GM12872 (cell line): ENCODE results near the gene EEFSEC.
A peak's percentile ranks its signal among the peaks of the same experiment; 100 is the strongest.

Experiments used
- CTCF ChIP-seq: IDR thresholded peaks from 3 replicates; pipeline ENCODE4 v1.5.1; 2011; ENCODE audit warnings: low read depth, mild to moderate bottlenecking, low read length, moderate library complexity; ENCODE audit not compliant: insufficient read depth

Gene EEFSEC

DNA sequence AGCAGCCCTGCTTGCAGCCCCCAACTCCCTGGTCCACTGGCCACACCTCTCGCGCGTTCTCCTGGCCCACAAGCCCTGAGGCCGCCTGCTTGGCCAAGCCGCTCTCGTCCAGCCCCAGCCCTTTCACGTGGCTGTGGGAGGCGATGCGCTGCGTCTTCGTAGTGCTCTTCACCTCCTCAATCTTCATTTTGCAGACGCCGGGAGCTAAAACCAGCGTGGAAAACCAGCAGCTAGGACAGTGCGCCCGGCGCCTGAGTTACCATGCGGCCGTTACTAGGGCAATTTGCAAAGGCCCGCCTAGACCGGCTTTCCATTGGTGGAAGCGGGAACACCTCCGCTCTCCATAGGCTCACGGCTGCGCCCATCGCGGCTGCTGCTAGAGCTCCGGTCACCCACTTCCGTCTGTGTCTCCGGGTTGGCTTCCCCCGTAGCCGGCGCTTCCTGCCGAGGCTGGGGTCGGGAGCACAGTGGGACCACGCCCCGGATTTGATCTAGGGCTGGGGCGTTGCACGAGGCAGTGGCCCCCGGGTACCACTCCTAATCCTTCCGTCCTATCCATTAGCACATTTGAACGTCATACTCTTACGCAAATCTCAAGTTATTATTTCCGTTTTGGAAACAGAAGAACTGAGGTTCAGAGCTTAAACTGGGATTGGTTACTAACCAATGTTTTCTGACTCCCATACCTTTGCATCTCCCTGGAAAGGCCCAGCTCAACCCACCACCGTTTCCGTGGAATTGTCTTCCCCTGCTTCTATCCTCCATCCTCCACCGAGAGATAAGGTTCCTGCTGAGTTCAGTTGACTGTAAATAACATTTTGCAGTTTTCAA is 29.5 kb upstream of the EEFSEC start, which contains the start of gene RUVBL1:
Gene RUVBL1, minus strand, starts transcription at position 275 of the 831 bp plus-strand sequence. Its CDS starts 88 bp downstream, at position 187.
- no peak for TF ChIP-seq CTCF

DNA sequence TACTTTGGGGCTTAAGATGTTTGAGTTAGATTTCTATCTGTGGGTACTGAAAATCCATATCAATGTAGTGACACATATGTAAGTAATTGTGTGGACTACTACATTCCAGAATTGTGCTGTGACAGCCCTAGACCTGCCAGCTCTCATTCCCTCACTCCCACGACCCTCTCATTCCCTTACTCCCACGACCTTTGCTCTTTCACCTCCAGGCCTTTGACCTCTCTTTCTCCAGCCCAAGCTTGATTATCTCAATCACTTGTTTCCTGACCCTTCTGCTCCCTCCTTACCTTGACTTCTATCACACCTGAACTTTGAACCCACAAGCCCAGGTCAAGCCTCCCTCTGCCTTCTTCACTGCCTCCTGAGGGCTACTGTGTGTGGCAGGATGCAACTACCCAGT is 26.0 kb upstream of the EEFSEC start:
- TF ChIP-seq CTCF: no peak

DNA sequence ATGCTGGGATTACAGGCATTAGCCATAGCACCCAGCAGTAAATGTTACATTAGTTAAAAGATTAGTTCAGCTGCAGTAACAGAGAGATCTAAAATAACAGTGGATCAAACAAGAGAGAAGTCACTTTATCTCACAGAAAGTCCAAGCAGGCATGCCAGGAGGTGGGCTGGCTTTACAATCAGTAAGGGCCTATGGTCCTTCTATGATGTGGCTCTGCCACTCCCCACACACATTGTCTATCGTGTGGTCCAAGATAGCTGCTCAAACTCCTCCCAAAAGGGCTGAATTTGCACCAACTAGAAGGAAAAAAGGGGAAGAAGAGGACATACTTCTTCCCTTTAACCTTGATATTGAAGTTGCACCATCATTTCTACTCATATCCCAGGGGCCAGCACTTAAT is 25.0 kb upstream of the EEFSEC start:
- TF ChIP-seq CTCF: no peak

GRCh38 chr3:128131897-128132646 is 21.2 kb upstream of the EEFSEC start:
- TF ChIP-seq CTCF: no peak

GRCh38 chr3:128133273-128133883 is 19.9 kb upstream of the EEFSEC start:
- TF ChIP-seq CTCF: peak; percentile 82

GRCh38 chr3:128143496-128143895 is 9.8 kb upstream of the EEFSEC start:
- no peak for TF ChIP-seq CTCF
